Ishikawa (cell line): Measurements from ENCODE around the gene AGPAT1.

Source experiments
- CEBPB ChIP-seq: IDR thresholded peaks from 2 replicates; pipeline ENCODE4 v1.6.1; 2012
- CREB1 ChIP-seq: IDR thresholded peaks from 2 replicates; pipeline ENCODE4 v1.6.1; 2012; ENCODE audit warnings: low read depth
- EGR1 ChIP-seq: IDR thresholded peaks from 2 replicates; pipeline ENCODE4 v1.6.1; 2012
- EP300 ChIP-seq: IDR thresholded peaks from 2 replicates; pipeline ENCODE4 v1.6.1; 2012; ENCODE audit warnings: borderline replicate concordance
- FOXM1 ChIP-seq: IDR thresholded peaks from 2 replicates; pipeline ENCODE4 v1.6.1; 2012; ENCODE audit warnings: low read depth, borderline replicate concordance
- MAX ChIP-seq: IDR thresholded peaks from 2 replicates; pipeline ENCODE4 v1.6.1; 2012
- NFIC ChIP-seq: IDR thresholded peaks from 2 replicates; pipeline ENCODE4 v1.6.1; 2012
- RAD21 ChIP-seq: IDR thresholded peaks from 2 replicates; pipeline ENCODE4 v1.6.1; 2012; ENCODE audit warnings: low read depth
- REST ChIP-seq: IDR thresholded peaks from 2 replicates; pipeline ENCODE4 v1.6.1; 2012; ENCODE audit warnings: low read depth, mild to moderate bottlenecking
- TAF1 ChIP-seq: IDR thresholded peaks from 2 replicates; pipeline ENCODE4 v1.6.1; 2012; ENCODE audit warnings: low read depth, mild to moderate bottlenecking
- TCF12 ChIP-seq: IDR thresholded peaks from 2 replicates; pipeline ENCODE4 v1.6.1; 2012; ENCODE audit warnings: low read depth
- TEAD4 ChIP-seq: IDR thresholded peaks from 2 replicates; pipeline ENCODE4 v1.6.1; 2012
- USF1 ChIP-seq: IDR thresholded peaks from 2 replicates; pipeline ENCODE4 v1.6.1; 2012
- YY1 ChIP-seq: IDR thresholded peaks from 2 replicates; pipeline ENCODE4 v1.6.1; 2012; ENCODE audit warnings: low read depth
- ZBTB7A ChIP-seq: IDR thresholded peaks from 2 replicates; pipeline ENCODE4 v1.6.1; 2012; ENCODE audit warnings: low read depth

AGPAT1 gene

GRCh38 chr6:32153564-32154513, 22.0 kb downstream of the AGPAT1 start, which contains the start of gene PPT2:
Gene PPT2 (plus strand): TSS chr6:32154141. CDS start chr6:32154595, 454 bp downstream.
- TF ChIP-seq NFIC (no peak), CREB1 (peak; percentile 86), MAX (peak; percentile 75), EGR1 (no peak; the same call in 1 of the 2 replicates), USF1 (no peak), TAF1 (peak; percentile 51; the same call in 1 of the 2 replicates), RAD21 (no peak), FOXM1 (no peak), EP300 (peak; percentile 59; the same call in 1 of the 2 replicates), YY1 (no peak), TCF12 (peak; percentile 45; the same call in 1 of the 2 replicates), CEBPB (no peak), TEAD4 (no peak; the same call in 1 of the 2 replicates), REST (no peak), ZBTB7A (no peak; the same call in 1 of the 2 replicates)

- TF ChIP-seq TEAD4 = no peak
- TF ChIP-seq ZBTB7A = 0 out of 2 replicates have a peak, but pooled peaks have one; percentile 31
Observed at GRCh38 chr6:32152769-32153563, 22.9 kb downstream of the AGPAT1 start.

- TF ChIP-seq ZBTB7A = no peak
- TF ChIP-seq CREB1 = no peak
- no peak for TF ChIP-seq CEBPB
- TF ChIP-seq MAX = no peak
- no peak for TF ChIP-seq EGR1
- no peak for TF ChIP-seq TAF1
- TF ChIP-seq REST = no peak
Observed at GRCh38 chr6:32151863-32152768, 23.8 kb downstream of the AGPAT1 start, which contains the start of gene PRRT1. Gene PRRT1 (minus strand): TSS chr6:32151939. CDS start chr6:32151827, 112 bp downstream.

GRCh38 chr6:32151181-32151862, 24.6 kb downstream of the AGPAT1 start:
- TF ChIP-seq USF1 (no peak), FOXM1 (no peak), EP300 (no peak), CREB1 (no peak), CEBPB (no peak), TCF12 (no peak), EGR1 (no peak), YY1 (no peak), MAX (no peak), ZBTB7A (no peak), REST (no peak), RAD21 (no peak), NFIC (no peak)
